ENCODE measurements around the gene SLC24A4.

The SLC24A4 gene

DNA sequence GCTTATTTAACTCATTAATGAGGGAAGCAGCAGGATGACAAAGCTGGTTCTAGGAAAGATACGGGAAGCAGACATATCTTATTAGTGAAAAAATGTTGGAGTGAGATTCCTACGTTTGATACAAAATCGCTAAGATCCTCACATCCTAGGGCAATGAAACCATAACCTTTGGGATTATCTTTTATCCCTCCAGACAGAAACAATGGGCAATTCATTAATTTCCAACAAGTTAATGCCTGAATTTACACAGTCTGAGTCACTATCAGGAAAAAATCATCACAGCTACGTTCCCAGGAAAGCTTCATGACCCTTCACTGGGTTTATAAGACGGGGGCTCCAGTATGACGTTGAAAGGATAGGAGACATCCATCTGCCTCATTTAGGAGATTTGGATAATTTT is 45.0 kb downstream of the SLC24A4 start:
- DNase-seq (ENCODE audit: low read depth), result no peak

DNA sequence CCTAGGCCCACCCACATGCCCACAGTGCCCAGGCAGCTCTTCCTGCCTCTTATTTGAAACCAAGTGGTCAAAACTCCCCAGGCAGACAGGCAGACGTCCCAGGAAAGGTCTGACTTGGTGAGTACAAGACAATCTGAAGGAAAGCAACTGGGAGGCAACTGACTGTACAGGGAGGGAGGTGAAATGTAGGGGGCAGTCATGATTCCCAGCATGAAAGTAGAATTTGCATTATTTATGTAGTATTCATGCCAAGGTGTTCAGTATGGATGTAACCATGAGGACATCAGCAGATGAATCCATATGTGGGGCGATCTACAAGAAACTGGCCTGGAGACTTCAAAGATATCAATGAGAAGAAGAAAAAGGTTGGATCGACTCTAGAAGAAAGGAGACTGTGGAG is 46.1 kb downstream of the SLC24A4 start:
- DNase-seq (ENCODE audit: low read depth), result no peak

DNA sequence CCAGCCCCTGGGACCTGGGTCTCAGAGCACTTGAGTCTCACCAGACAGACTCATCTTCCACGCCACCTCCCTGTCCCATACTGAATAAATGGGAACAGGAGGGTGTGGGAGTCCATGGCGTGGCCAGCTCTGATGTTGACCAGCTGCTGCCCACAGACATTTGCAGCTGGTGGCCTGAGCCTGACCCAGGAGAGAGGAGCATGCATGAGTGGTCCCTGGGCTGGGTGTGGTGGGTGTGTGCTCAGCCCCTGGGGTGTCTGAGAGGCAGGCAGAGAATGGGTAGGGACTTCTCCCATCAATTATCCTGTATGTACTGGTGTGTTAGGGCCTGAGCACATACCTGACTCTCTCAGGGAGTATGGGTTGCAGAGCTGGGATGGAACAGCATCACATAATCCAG is 49.3 kb downstream of the SLC24A4 start:
- DNase-seq (ENCODE audit: low read depth), result no peak

DNA sequence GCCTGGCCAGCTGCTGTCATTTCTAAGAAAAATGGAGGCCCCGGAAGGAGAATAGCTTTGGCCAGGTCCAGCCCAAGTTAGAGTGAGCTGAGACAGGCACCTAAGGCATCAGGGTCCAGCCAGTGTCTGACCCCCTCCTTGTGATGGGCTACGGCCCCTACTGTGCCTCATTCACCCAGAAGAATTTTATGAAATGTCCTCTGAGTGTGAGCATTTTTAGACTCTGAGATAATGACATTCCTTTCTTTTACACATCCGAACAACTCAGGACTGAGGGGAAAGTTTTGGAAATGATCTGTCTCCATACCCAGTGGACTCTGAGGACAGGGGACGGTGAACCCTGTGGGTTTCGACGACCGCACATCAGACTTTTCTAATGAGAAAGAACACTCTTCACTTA is 50.4 kb downstream of the SLC24A4 start:
- DNase-seq (ENCODE audit: low read depth), result no peak

DNA sequence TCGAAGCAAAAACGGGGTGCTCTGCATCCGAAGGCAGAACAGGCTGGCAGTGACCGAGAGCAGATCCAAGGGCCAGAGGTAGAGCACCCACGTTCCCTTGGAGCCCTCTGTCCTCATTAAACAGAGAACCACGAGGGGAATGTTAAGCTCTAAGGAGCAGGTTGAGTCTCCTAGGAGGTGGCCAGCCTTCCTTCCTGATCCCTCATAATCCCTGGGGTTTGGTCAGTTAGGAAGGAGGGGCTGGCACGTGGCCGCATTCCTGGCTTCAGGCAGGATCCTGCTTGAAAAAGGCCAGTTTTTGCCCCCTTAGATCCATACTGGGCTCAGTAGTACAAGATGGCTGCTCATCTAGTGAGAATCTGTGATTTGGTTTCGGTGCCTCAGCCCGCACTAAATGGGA is 57.2 kb downstream of the SLC24A4 start:
- DNase-seq (ENCODE audit: low read depth), result no peak

DNA sequence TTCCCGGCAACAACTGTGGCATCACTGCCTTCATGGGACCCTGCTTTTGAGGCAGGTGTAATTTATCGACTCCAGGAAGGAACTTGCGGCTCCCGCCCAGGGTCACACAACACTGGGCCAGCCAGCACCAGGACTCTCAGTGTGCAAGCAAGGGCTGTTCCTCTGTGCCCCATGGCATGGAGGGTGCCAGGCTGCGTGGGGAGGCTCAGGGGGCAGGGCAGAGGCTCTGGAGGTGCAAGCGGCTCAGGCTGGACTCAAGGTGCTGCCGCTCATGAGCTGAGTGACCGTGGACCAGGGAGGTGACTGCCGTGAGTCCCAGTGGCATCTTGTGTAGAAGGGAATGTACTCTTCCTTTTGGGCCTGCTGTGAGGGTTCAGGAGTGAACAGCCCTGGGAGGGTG is 57.6 kb downstream of the SLC24A4 start:
- DNase-seq (ENCODE audit: low read depth), result no peak

DNA sequence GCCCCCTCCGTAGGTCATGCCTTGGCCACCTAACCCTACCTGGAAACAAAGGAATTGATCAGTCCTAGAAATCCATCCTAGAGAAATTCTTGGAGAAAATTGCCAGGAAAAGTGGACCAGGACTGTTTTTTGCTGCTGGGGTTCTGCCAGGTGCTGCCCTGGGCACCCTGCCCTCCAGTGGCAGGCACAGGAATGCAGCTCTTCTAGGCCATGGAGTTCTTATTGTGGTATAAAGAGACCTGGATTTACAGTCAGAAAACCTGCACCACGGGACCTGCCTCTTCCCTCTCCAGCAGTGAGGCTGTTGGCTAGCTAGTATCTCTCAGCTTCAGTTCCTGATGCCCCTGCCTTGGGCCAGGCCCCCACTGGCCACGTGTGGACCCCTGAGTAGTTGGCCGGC is 59.7 kb downstream of the SLC24A4 start:
- DNase-seq (ENCODE audit: low read depth), result no peak

DNA sequence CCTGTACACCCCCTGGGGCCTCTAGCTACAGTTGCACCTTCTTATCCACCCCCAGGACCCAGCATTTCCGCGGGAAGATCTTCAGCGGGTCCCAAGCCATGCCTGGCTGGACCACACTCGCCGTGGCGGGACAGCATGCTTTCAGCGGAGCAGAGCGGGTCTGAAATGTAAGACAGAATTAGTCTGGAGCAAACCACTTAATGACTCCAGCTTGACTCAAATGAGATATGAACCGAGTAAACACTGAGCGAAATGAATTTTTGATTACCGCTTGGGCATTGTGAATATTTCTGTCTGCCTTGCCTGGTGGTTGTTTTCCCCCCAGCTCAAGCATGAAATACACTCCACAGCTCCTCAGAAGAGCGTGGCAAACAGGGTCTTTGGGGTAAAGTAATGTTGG is 60.8 kb downstream of the SLC24A4 start:
- no peak for DNase-seq (ENCODE audit: low read depth)

DNA sequence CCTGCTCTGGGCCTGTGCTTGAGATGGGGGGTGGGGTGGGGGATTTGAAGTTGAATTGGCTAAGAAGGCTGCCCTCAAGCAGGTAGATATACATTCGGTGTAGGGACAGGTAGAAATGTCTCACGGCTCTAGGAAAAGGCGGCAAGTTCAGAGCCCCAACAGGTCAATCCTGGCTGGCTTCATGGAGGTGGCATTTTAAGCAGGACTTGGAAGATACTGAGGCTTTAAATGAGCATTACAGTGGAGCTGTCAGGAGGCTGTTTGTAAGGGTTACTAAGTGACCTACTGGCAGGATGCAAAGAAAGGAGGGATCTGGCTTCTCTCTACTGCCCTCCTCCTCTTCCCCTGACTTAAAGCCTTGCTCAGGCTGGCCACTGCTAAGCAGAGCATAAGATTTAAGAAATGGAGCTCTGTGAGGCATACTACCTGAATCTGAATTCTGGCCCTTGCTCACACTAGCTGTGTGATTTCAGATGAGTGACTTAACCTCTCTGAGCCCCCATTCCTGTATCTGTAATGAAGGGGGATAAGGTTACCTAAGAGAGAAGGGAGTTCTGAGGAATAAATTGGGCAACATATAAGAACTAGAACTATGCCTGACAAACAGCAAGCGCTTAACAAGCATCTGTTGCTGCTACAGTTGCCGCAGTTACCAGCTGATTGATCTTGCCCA is 61.6 kb downstream of the SLC24A4 start:
- DNase-seq (ENCODE audit: low read depth), result no peak

DNA sequence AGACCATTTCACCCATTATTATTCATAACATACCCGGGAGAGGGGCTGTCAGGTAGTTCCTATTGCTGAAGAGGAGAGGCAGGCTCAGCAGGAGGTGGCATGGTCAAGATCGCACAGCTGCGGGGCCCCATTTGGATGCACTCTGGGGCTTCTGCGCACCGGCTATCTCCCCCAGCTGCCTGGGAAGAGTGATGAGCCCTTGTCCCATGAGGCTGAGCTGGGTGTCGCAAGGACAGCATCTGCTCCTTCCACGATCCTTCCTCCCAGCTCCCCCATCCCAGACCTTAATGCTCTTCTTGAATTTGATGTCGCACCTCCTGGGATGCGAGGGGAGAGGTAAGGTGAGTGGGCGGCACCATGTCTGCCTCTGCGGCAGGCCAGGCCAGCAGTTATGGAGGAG is 62.6 kb downstream of the SLC24A4 start:
- DNase-seq (ENCODE audit: low read depth), result no peak

DNA sequence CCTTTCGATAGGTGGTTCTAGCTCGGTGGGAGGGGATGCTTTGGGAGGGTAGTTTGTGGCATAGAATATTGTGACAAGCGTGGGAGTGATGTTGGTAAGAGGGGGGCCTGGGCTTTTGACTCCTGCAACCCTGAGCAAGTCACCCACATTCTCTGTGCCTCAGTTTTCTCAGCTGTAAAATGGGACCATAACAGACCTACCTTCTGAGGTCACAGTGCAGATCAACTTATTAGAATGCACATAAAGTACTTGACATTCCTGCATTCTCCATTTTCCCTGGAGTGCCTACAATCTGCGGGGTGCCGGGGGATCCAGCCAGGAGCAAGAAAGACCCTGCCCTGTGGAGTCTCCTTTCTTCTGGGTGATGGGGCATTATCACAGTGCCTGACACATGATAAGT is 63.2 kb downstream of the SLC24A4 start:
- DNase-seq (ENCODE audit: low read depth), result no peak

DNA sequence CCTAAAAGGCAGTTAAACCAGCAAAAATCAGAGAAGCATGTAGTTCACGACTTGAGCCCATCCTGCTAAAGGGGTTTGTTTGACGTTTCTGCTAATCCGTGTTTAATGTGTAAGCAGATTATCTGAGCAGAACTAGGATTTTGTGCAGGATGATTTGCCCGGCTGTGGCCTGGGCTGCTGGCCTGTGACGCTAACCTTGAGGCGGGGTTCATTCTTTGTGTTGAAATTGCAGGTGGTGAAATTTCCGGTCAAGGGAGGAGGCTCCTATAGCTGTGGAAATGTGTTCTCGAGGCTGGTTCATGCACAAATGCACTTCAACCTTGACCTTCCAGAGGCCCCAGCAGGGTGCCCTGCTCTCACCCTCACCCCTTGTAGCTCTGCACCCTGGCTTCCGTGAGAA is 63.7 kb downstream of the SLC24A4 start:
- no peak for DNase-seq (ENCODE audit: low read depth)

DNA sequence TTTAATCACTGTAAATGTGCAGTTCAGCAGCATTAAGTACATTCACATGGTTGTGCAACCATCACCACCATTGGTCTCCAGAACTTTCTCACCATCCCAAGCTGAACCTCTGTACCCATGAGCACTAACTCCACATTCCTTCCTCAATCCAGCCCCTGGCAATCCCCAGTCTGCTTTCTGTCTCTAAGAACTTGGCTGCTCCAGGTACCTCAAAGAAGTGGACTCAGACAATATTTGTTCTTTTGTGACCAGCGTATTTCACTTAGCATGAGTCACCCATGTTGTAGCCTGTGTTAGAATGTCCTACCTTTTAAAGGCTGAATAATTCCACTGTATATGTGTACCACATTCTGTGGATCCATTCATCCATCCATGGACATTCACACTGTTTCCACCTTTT is 64.6 kb downstream of the SLC24A4 start:
- no peak for DNase-seq (ENCODE audit: low read depth)

DNA sequence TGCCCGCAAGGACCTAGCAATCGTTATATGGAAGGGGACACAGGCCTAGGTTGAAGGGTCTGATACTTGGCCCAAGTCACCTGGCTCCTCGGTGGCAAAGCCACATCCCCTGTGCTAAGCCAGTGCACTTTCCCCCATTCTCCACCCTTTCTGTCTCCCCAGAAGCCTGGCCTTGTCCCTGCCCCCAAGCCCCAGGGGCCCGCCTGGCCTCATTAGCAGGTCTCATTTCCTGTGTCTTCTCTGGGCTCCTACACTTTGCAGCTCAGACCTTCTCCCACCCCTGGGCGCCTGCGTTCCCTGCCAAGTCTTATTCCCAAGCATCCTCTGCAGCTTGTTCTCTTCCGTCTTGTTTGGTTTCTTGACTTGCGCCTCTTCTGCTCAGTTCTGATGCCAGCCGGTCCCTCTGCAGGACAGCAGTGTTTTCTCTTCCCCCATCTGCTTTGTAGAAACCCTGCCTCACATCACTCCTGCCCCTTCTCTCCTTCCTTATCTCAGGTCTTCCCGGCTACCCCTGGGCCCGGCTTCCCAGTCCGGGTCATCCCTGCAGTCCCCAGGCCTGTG is 66.7 kb downstream of the SLC24A4 start:
- DNase-seq (ENCODE audit: low read depth), result no peak

DNA sequence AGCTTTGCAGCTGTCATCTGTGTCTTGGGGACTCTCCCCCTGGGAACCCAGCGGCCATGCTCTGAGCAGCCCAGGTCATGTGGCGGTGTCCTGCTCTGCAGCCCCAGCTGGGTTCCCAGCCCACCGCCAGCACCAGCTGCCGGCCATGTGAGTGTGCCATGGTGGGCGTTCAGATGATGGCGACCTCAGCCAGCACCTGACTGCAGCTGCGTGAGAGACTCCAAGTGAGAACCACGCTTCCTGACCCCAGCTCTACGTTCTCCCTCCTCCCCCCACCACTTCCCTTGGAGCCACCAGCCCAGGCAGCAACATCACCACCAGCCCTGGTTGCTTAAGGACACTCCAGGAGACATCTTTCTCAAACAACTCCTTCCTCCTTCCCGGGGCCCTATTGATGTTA is 68.8 kb downstream of the SLC24A4 start:
- DNase-seq (ENCODE audit: low read depth), result no peak

DNA sequence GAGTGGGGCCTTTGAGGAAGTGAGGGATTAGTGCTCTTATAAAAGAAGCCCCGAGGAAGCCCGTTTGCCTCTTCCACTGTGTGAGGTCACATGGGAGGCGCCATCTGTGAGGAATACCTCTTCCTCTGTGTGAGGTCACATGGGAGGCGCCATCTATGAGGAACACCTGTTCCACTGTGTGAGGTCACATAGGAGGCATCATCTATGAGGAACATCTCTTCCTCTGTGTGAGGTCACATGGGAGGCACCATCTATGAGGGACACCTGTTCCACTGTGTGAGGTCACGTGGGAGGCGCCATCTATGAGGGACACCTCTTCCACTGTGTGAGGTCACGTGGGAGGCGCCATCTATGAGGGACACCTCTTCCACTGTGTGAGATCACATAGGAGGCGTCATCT is 69.7 kb downstream of the SLC24A4 start:
- no peak for DNase-seq (ENCODE audit: low read depth)

DNA sequence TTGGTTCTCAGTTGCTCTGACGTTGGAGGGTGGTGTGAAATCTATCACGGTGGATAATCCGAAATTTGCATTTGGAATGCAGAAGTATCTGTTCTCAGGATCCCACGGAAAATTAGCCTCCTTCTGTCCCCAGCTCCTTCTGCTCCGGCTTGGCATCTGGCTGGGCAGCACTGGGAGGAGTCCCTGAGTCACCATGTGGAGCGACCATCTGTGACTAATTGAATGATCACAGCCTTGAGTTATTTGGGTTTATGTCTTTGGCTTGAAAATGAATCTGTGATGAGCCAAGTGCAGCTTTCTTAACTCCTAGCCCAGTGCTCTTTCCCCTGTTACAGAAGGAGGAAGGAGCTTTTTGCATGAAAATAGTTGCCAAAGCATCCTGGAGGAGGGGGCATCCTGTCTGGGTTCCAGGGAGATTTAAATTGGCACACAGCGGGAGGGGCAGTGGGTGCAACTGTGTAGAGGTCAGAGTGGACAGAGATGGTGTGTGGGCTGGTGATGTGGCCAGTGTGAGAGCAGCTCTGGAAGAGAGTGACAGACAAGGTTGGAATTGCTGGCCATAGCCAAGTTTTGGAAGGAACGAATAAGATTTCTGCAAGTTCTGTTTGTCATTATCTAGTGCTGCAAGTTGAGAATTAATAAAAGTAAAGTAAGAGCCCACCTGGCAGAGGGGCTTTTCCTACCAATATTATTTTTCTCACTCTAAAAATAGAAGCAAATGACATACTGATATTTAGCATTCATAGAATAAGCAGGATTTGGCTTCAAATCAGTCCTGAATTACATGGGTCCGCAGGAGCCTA is 74.4 kb downstream of the SLC24A4 start:
- DNase-seq (ENCODE audit: low read depth), result no peak

DNA sequence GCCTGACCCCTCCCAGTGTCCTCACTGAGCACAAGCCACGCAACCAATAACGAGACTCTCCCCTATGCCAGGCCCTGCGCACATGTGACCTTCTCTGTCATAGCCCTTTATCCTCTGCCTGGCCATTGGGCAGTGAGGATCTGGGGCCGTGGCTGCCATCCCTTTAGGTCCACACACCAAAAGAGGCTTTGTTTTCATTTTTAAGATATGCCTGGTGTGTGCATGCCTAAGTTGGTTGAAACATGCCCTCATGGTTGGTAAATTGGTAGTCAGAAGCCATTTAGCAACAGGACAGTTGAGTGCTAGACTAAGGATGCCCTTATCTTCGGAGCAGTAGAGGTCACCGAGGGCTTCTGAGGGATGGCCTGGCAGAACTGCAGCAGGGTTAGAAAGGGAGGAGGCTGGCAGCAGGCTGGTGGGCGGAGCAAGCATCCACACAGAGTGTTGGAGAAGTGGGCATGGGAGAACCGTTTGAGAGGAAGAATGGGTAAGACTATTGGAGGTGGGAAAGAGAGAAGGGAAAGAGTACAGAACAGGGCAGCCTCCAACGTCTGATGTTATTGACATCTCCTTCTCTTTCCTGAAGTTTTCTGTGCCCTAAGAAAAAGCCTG is 75.1 kb downstream of the SLC24A4 start:
- no peak for DNase-seq (ENCODE audit: low read depth)

DNA sequence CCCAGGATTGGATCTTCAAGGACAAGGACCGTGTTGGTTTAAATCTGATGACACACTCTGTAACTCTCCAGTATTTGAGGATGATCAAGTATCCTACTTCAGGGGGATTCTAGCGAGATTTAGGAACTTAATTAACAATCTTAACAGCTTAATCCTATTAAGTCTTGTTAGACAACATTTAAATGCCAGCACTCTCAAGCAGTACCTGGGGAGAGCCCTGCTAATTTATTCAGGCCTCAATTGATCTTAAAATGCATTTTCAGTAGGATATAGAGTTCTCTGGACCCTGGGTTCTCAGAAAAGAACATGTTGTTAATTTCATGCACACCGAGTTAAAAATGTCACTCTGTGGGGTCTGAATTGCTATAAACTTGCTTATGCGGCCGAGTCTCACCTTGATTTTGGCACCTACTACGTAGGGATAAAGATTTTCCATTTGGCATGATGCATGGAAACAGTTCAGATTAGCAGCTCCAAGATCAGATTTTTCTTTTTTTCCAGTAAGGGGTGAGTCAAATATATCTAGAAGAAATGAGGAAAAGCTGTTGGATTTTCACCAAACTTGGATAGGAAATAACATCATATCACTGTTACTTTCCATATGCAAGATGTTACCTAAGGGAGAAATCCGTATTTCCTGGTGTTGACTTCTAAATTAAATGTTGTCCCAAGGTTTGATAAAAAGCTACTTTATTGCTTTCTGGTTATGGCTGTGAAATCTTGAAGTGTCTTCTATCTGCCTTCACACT is 76.1 kb downstream of the SLC24A4 start:
- no peak for DNase-seq (ENCODE audit: low read depth)

DNA sequence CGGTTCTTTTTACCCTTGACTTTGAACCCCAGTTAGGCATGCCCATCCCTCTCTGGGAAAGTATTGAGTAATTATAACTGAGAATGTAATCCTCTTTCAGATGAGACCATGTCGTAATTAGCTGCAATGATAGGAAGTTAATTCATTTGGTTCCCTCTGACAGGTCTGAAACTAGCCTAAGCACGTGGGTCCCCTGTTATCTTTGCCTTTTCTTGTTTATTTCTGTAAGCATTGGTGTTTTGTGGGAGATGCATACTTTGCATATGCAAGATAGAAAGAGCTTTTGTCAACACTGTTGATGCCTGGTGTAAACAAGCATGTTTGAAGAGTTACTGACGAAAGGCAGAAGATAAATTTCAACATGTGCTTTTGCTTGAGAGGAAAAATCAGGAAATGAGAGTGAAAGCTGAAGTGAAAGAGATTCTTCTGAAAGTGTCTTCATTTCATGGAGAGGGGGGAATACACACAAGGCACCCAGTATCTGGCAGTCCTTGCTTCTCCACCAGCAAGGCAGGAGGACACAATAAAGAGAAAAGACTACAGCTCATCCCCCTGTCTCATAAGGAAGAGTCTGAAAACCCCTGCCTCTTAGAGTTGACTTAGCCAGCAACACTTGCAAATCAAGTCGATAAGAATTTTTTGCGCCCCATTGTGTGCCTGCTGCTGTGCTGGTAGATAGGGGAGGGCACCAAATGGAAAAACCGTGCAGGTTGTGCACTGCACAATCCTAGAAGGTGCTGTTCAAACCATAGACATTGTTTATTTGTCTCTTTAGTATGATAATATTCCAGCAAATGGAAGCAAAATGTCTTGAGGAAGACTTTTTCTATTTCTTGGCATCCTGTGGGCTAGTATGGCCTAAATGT is 77.8 kb downstream of the SLC24A4 start:
- no peak for DNase-seq (ENCODE audit: low read depth)

DNA sequence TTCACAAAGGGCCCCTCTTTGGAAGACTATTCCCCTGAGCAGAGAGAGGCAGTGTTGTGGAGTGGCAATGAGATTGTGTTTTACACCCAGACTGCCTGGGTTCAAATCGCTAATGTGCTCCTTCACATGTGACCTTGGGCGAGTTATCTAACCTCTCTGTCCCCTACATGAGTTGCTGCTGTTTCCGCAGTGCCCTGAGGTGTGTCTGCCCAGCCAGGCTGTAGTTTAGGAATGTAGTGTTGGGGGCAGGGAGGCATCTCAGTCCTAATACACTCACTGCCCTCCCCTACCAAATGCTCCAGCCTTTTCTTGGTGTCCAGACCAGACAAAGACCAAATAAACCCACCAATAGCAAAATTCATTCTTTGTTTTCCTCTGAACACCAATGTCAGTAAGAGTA is 78.6 kb downstream of the SLC24A4 start:
- no peak for DNase-seq (ENCODE audit: low read depth)

All from activated T-cell treated with anti-CD3 and anti-CD28 coated beads for 1 hour (primary cell).